ENCODE measurements around the gene MESP1. TPM values are rescaled to one million over a fixed set of nuclear protein-coding genes. Genes with fewer than 3 reads are reported as not detected.

Gene MESP1
- total RNA-seq, 1 donor from 2014 or later: 2.1 TPM

DNA sequence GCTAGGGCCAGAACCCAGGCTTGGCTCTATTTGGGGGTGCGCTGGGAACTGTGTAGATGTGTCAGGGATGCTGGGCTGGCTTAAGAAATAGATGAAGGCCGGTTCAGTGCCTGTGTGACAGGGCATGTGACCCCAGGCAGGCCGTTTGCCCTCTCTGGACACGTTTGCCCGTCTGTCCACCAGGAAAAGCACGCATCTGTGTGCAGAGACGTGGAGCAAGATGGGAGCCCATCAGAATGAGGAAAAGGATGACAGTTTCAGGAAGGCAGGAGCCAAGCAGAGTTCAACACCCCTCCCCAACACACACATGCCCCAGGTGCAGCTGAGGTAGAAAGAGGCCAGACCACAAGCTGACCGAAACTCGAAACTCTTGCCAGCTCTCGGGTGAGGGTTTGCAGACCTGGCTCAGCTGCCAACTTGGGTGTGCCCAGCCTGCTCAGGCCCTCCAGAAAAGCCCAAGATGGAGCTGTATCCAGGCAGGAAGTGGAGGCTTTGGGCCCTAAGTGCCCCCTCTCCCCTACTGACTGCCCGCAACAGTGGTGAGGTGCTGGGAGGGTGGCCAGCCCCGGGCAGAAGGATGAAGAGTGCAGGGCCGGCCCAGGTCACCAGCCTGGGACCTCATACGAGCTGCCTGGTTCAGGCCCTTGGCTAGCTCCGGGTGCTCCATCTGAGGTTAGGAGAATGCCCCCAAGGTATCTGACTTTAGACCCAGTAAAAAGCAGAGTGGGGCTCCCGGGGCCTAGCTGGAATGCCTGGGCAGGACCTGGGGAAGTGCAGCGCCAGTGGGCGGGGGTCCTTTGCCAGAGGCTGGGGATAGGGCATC, 10.2 kb upstream of the MESP1 start:
- Mint-ChIP-seq H3K36me3 (ENCODE audit: unreplicated experiment) (no peaks in the 10 kb centered on the region), H3K4me3 (ENCODE audit: unreplicated experiment) (no peak overlapping the region), H3K9me3 (ENCODE audit: unreplicated experiment) (no peaks in the 10 kb centered on the region), H3K27me3 (ENCODE audit: unreplicated experiment) (no peaks in the 10 kb centered on the region), H3K4me1 (ENCODE audit: unreplicated experiment) (peaks cover 11% of the 10 kb centered on the region), H3K27ac (ENCODE audit: unreplicated experiment) (no peak overlapping the region)
- no peak for DNase-seq (ENCODE audit: extremely low spot score, unreplicated experiment)
- TF ChIP-seq, protein P1, sequence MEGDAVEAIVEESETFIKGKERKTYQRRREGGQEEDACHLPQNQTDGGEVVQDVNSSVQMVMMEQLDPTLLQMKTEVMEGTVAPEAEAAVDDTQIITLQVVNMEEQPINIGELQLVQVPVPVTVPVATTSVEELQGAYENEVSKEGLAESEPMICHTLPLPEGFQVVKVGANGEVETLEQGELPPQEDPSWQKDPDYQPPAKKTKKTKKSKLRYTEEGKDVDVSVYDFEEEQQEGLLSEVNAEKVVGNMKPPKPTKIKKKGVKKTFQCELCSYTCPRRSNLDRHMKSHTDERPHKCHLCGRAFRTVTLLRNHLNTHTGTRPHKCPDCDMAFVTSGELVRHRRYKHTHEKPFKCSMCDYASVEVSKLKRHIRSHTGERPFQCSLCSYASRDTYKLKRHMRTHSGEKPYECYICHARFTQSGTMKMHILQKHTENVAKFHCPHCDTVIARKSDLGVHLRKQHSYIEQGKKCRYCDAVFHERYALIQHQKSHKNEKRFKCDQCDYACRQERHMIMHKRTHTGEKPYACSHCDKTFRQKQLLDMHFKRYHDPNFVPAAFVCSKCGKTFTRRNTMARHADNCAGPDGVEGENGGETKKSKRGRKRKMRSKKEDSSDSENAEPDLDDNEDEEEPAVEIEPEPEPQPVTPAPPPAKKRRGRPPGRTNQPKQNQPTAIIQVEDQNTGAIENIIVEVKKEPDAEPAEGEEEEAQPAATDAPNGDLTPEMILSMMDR (IDR thresholded peaks at IDR 0.05): no peak

DNA sequence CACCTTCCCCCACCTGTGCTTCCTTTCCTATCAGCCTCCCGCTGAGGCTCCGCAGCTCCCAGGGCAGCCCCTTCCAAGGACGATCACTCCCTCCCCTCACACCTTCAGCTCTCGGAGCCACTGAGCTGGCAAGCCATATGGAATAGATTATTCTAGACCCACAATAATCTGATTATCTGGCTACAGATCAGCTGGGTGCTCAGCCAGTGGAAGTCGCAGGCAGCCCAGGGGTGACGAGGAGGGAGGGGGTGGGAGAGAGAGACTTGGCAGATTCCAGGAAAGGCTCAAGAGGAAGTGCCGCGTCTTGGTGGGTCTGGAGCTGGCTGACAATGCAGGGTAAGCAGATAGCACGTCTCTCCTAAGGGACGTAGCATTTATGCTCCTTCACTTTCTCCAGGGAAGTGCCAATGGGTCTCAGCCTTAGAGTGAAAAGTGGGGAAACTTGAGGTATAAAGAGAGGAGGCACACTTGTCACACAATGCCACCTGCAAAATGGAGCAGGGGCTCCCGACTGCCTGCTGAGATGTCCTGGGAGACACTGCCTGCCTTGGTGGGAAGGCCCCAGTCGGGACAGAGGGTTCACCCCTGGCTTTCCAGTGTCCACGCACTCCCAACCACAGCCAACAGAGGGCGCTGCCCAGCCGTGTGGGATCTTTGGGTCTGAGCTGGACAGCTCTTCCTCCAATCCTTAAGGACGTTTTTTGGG, 9.4 kb upstream of the MESP1 start:
- TF ChIP-seq, protein P1 (IDR thresholded peaks at IDR 0.05): peak; percentile 98
- peak; percentile 95 for DNase-seq (ENCODE audit: extremely low spot score, unreplicated experiment)
- Mint-ChIP-seq H3K36me3 (ENCODE audit: unreplicated experiment) (no peaks in the 10 kb centered on the region), H3K9me3 (ENCODE audit: unreplicated experiment) (no peaks in the 10 kb centered on the region), H3K27me3 (ENCODE audit: unreplicated experiment) (no peaks in the 10 kb centered on the region), H3K27ac (ENCODE audit: unreplicated experiment) (no peak overlapping the region), H3K4me1 (ENCODE audit: unreplicated experiment) (peaks cover 9% of the 10 kb centered on the region), H3K4me3 (ENCODE audit: unreplicated experiment) (no peak overlapping the region)

DNA sequence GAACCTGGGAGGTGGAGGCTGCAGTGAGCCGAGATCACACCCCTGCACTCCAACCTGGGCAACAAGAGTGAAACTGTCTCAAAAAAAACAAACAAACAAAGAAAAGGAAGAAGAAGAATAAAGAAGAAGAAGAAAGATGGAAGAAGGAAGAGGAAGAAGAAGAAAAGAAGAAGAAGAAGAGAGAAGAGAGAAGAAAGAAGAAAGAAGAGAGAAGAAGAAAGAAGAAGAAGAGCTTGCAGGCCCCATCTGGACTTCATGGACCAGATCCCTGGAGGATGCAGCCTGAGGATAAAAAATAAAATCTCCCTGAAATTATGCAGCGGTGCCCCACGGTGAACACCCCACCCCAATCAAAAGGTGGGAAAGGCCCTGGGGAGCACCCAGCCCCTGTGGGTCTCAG, 8.8 kb upstream of the MESP1 start:
- TF ChIP-seq, protein P1 (IDR thresholded peaks at IDR 0.05): no peak
- DNase-seq (ENCODE audit: extremely low spot score, unreplicated experiment): no peak
- Mint-ChIP-seq H3K27ac (ENCODE audit: unreplicated experiment) (no peak overlapping the region), H3K9me3 (ENCODE audit: unreplicated experiment) (no peaks in the 10 kb centered on the region), H3K27me3 (ENCODE audit: unreplicated experiment) (no peaks in the 10 kb centered on the region), H3K36me3 (ENCODE audit: unreplicated experiment) (no peaks in the 10 kb centered on the region), H3K4me3 (ENCODE audit: unreplicated experiment) (no peak overlapping the region), H3K4me1 (ENCODE audit: unreplicated experiment) (peaks cover 12% of the 10 kb centered on the region)

DNA sequence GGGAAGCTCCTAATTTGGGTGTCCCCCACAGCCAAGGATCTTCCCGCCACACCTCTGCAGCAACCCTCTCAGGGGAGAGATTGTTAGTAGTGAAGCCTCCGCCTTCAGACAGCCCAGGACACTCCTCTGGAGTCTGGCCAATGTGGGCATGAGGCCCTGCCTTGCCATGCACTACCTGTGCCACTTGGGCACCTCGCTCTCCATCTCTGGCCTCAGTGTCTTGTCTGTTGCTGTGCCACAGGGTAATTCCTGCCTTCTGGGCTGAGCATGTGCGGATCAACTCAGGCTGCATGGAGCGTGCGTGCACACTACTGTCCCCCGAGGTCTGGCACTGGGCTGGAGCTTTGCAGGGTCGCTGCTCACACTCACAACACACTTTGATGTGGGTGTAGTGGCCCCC, 7.9 kb upstream of the MESP1 start:
- no peak overlapping the region for H3K4me3 Mint-ChIP-seq (ENCODE audit: unreplicated experiment)

More for the DNA sequence above, 7.9 kb upstream of the MESP1 start:
- Mint-ChIP-seq H3K27me3 (ENCODE audit: unreplicated experiment) (no peaks in the 10 kb centered on the region), H3K4me1 (ENCODE audit: unreplicated experiment) (peaks cover 17% of the 10 kb centered on the region), H3K36me3 (ENCODE audit: unreplicated experiment) (no peaks in the 10 kb centered on the region), H3K9me3 (ENCODE audit: unreplicated experiment) (no peaks in the 10 kb centered on the region), H3K27ac (ENCODE audit: unreplicated experiment) (no peak overlapping the region)
- TF ChIP-seq, protein P1 (IDR thresholded peaks at IDR 0.05): no peak
- DNase-seq (ENCODE audit: extremely low spot score, unreplicated experiment): no peak
